ENCODE results near the gene ATP11C.
"Not testable (repeated sequence)": the region's sequence is repeated elsewhere in the genome, so short reads cannot be mapped to it uniquely, and the experiment has no call there.

ATP11C gene

GRCh38 chrX:139844884-139845283, 88.0 kb downstream of the ATP11C start:
- DNase-seq (ENCODE audit: low spot score) = no peak
- no peaks in the 10 kb centered on the region for H3K9me3 ChIP-seq (ENCODE audit: severe bottlenecking)
- no peaks in the 10 kb centered on the region for H3K27me3 ChIP-seq (ENCODE audit: insufficient read depth, poor library complexity, severe bottlenecking)
- no peak for ATAC-seq (ENCODE audit: low read depth)
- no peaks in the 10 kb centered on the region for H3K4me1 ChIP-seq (ENCODE audit: insufficient read depth, poor library complexity, severe bottlenecking)
- no peak overlapping the region for H3K27ac ChIP-seq (ENCODE audit: poor library complexity, severe bottlenecking)
- no peak overlapping the region for H3K4me3 ChIP-seq (ENCODE audit: severe bottlenecking)
- no peaks in the 10 kb centered on the region for H3K36me3 ChIP-seq (ENCODE audit: low read depth)
- TF ChIP-seq CTCF (IDR thresholded peaks at IDR 0.05; ENCODE audit: poor library complexity, severe bottlenecking) = no peak

GRCh38 chrX:139844163-139844562, 88.7 kb downstream of the ATP11C start:
- Histone ChIP-seq H3K4me1 (ENCODE audit: insufficient read depth, poor library complexity, severe bottlenecking) (no peaks in the 10 kb centered on the region), H3K4me3 (ENCODE audit: severe bottlenecking) (no peak overlapping the region), H3K27ac (ENCODE audit: poor library complexity, severe bottlenecking) (no peak overlapping the region), H3K9me3 (ENCODE audit: severe bottlenecking) (no peaks in the 10 kb centered on the region), H3K36me3 (ENCODE audit: low read depth) (no peaks in the 10 kb centered on the region), H3K27me3 (ENCODE audit: insufficient read depth, poor library complexity, severe bottlenecking) (no peaks in the 10 kb centered on the region)
- DNase-seq (ENCODE audit: low spot score) (no peak), ATAC-seq (ENCODE audit: low read depth) (0 out of 3 replicates have a peak, but pooled peaks have one; percentile 21)
- no peak for TF ChIP-seq CTCF (IDR thresholded peaks at IDR 0.05; ENCODE audit: poor library complexity, severe bottlenecking)

- no peaks in the 10 kb centered on the region for H3K4me1 ChIP-seq (ENCODE audit: insufficient read depth, poor library complexity, severe bottlenecking)
- DNase-seq (ENCODE audit: low spot score) (no peak), ATAC-seq (ENCODE audit: low read depth) (no peak)
- TF ChIP-seq CTCF (IDR thresholded peaks at IDR 0.05; ENCODE audit: poor library complexity, severe bottlenecking) = no peak
- no peaks in the 10 kb centered on the region for H3K27me3 ChIP-seq (ENCODE audit: insufficient read depth, poor library complexity, severe bottlenecking)
- no peak overlapping the region for H3K27ac ChIP-seq (ENCODE audit: poor library complexity, severe bottlenecking)
- H3K36me3 ChIP-seq (ENCODE audit: low read depth) = no peaks in the 10 kb centered on the region
- no peaks in the 10 kb centered on the region for H3K9me3 ChIP-seq (ENCODE audit: severe bottlenecking)
- no peak overlapping the region for H3K4me3 ChIP-seq (ENCODE audit: severe bottlenecking)
Measured at GRCh38 chrX:139842326-139843185, 90.3 kb downstream of the ATP11C start.

- not testable (repeated sequence) for ATAC-seq (ENCODE audit: low read depth); H3K27ac ChIP-seq (ENCODE audit: poor library complexity, severe bottlenecking)
- H3K4me1 ChIP-seq (ENCODE audit: insufficient read depth, poor library complexity, severe bottlenecking) = peaks cover 13% of the 10 kb centered on the region
Measured at GRCh38 chrX:139836335-139836734, 96.5 kb downstream of the ATP11C start.

GRCh38 chrX:139834879-139835278, 98.0 kb downstream of the ATP11C start:
- H3K4me3 ChIP-seq (ENCODE audit: severe bottlenecking) = no peak overlapping the region
- H3K36me3 ChIP-seq (ENCODE audit: low read depth) = no peaks in the 10 kb centered on the region
- DNase-seq (ENCODE audit: low spot score) = no peak
- no peaks in the 10 kb centered on the region for H3K27me3 ChIP-seq (ENCODE audit: insufficient read depth, poor library complexity, severe bottlenecking)
- TF ChIP-seq CTCF (IDR thresholded peaks at IDR 0.05; ENCODE audit: poor library complexity, severe bottlenecking) = no peak
- no peak for ATAC-seq (ENCODE audit: low read depth)
- H3K27ac ChIP-seq (ENCODE audit: poor library complexity, severe bottlenecking) = no peak overlapping the region
- no peaks in the 10 kb centered on the region for H3K9me3 ChIP-seq (ENCODE audit: severe bottlenecking)
- H3K4me1 ChIP-seq (ENCODE audit: insufficient read depth, poor library complexity, severe bottlenecking) = peaks cover 23% of the 10 kb centered on the region

More at GRCh38 chrX:139836335-139836734, 96.5 kb downstream of the ATP11C start:
- DNase-seq (ENCODE audit: low spot score); H3K27me3 ChIP-seq (ENCODE audit: insufficient read depth, poor library complexity, severe bottlenecking); H3K9me3 ChIP-seq (ENCODE audit: severe bottlenecking); H3K36me3 ChIP-seq (ENCODE audit: low read depth); H3K4me3 ChIP-seq (ENCODE audit: severe bottlenecking): not testable (repeated sequence)
